Activated CD4-positive, alpha-beta T cell treated with anti-CD3 and anti-CD28 coated beads, Interleukin-2, amount 50 U/mL, for 1 hour (primary cell): ENCODE results near the gene UBE2M.
A peak's percentile ranks its signal among the peaks of the same experiment; 100 is the strongest.

Source experiments
- DNase-seq: peaks from one replicate; pipeline ENCODE4 v3.0.0-alpha.2; 2020

The UBE2M gene

GRCh38 chr19:58538257-58539168 is 19.9 kb downstream of the UBE2M start:
- no peak for DNase-seq

GRCh38 chr19:58536852-58537798 is 21.3 kb downstream of the UBE2M start:
- no peak for DNase-seq

- DNase-seq: no peak
Measured at GRCh38 chr19:58535857-58536256, 22.6 kb downstream of the UBE2M start.

- DNase-seq: no peak
Measured at GRCh38 chr19:58531034-58531840, 27.2 kb downstream of the UBE2M start.

- no peak for DNase-seq
Measured at GRCh38 chr19:58529405-58529804, 29.0 kb downstream of the UBE2M start.

GRCh38 chr19:58522709-58523108 is 35.7 kb downstream of the UBE2M start:
- no peak for DNase-seq

GRCh38 chr19:58521651-58522050 is 36.8 kb downstream of the UBE2M start:
- DNase-seq: no peak

- no peak for DNase-seq
Measured at GRCh38 chr19:58520257-58520599, 38.2 kb downstream of the UBE2M start.

GRCh38 chr19:58519355-58520256 is 38.8 kb downstream of the UBE2M start, which contains the start of gene ZBTB45:
TSS of gene ZBTB45 (minus strand) at chr19:58519810. CDS start at chr19:58517673, 2,137 bp downstream.
- peak; percentile 86 for DNase-seq

GRCh38 chr19:58519087-58519354 is 39.4 kb downstream of the UBE2M start:
- peak; percentile 47 for DNase-seq

GRCh38 chr19:58518256-58519086 is 39.9 kb downstream of the UBE2M start:
- DNase-seq: no peak

- no peak for DNase-seq
Measured at GRCh38 chr19:58516964-58517833, 41.2 kb downstream of the UBE2M start.

- no peak for DNase-seq
Measured at GRCh38 chr19:58516246-58516836, 42.1 kb downstream of the UBE2M start.

GRCh38 chr19:58515259-58515658 is 43.2 kb downstream of the UBE2M start:
- no peak for DNase-seq

GRCh38 chr19:58514564-58515022 is 43.8 kb downstream of the UBE2M start:
- no peak for DNase-seq

- peak; percentile 93 for DNase-seq
Measured at GRCh38 chr19:58513694-58514563, 44.5 kb downstream of the UBE2M start.

GRCh38 chr19:58513213-58513693 is 45.2 kb downstream of the UBE2M start:
- DNase-seq: no peak
